H1 (cell line): ENCODE results near the gene TECPR2. TPM values are rescaled to one million over a fixed set of nuclear protein-coding genes. Genes with fewer than 3 reads are reported as not detected.

Experiments used
- ATF2 ChIP-seq: IDR thresholded peaks from 2 replicates; pipeline ENCODE4 v1.6.1; 2012; ENCODE audit warnings: low read length, inconsistent platforms
- ATF3 ChIP-seq: IDR thresholded peaks from 2 replicates; pipeline ENCODE4 v1.6.1; 2011; ENCODE audit warnings: low read depth, mild to moderate bottlenecking, low read length; ENCODE audit not compliant: insufficient read depth
- CHD1 ChIP-seq: IDR thresholded peaks from 2 replicates; pipeline ENCODE4 v1.6.1; 2012; ENCODE audit warnings: low read depth, low read length, improper control_type of control experiment
- CREB1 ChIP-seq: IDR thresholded peaks from 2 replicates; pipeline ENCODE4 v1.6.1; 2012; ENCODE audit warnings: inconsistent platforms
- CTBP2 ChIP-seq: IDR thresholded peaks from 2 replicates; pipeline ENCODE4 v1.7.0; 2011; ENCODE audit warnings: borderline replicate concordance, mild to moderate bottlenecking, moderate library complexity, mixed read lengths, low read length; ENCODE audit not compliant: insufficient read depth, insufficient read length
- EP300 ChIP-seq, 2 experiments: IDR thresholded peaks; 1 replicate in 1 of 2; 2 replicates in 1 of 2; pipeline ENCODE4 v1.6.1; 2011 to 2012; ENCODE audit warnings: low read depth in 2 of 2, low read length in 2 of 2, mild to moderate bottlenecking in 2 of 2, borderline replicate concordance in 1 of 2, inconsistent platforms in 1 of 2, moderate library complexity in 1 of 2
- HDAC2 ChIP-seq, 2 experiments: fragments of 300-600 bp in 1 of 2; sonication (generic) in 1 of 2; IDR thresholded peaks; 2 replicates each; pipeline ENCODE4 v1.6.1; 2011 to 2012; ENCODE audit warnings: low read depth in 2 of 2, low read length in 2 of 2, mild to moderate bottlenecking in 2 of 2, moderate library complexity in 2 of 2, borderline replicate concordance in 1 of 2, inconsistent platforms in 1 of 2
- HDAC6 ChIP-seq: IDR thresholded peaks from one replicate; pipeline ENCODE4 v1.7.1; 2012; ENCODE audit warnings: low read depth, mild to moderate bottlenecking, inconsistent platforms, low read length, moderate library complexity
- JUND ChIP-seq: IDR thresholded peaks from 2 replicates; pipeline ENCODE4 v1.6.1; 2011; ENCODE audit warnings: mild to moderate bottlenecking, improper control_type of control experiment, low read length
- KDM4A ChIP-seq: IDR thresholded peaks from one replicate; pipeline ENCODE4 v1.7.1; 2012; ENCODE audit warnings: low read depth, mild to moderate bottlenecking, moderate library complexity, low read length, inconsistent platforms; ENCODE audit not compliant: severe bottlenecking
- MAX ChIP-seq: IDR thresholded peaks from 2 replicates; pipeline ENCODE4 v1.6.1; 2012; ENCODE audit warnings: inconsistent platforms
- POLR2A ChIP-seq, 2 experiments: IDR thresholded peaks; 1 replicate in 1 of 2; 2 replicates in 1 of 2; pipeline ENCODE4 v1.6.1; 2011; ENCODE audit warnings: low read depth in 2 of 2, low read length in 2 of 2, mild to moderate bottlenecking in 2 of 2; ENCODE audit errors: control extremely low read depth in 1 of 2
- POLR2AphosphoS5 ChIP-seq: IDR thresholded peaks from 2 replicates; pipeline ENCODE4 v1.6.1; 2011; ENCODE audit warnings: low read depth, low read length
- RAD21 ChIP-seq, 2 experiments: IDR thresholded peaks in 1 of 2; conservative IDR thresholded peaks in 1 of 2; 2 replicates each; pipeline ENCODE4 v1.6.1; 2011; ENCODE audit warnings: low read depth in 2 of 2, low read length in 2 of 2, improper control_type of control experiment in 1 of 2, inconsistent platforms in 1 of 2, mild to moderate bottlenecking in 1 of 2, moderate library complexity in 1 of 2
- SP4 ChIP-seq: IDR thresholded peaks from 2 replicates; pipeline ENCODE4 v1.6.1; 2012; ENCODE audit warnings: low read length, inconsistent platforms
- SRF ChIP-seq: IDR thresholded peaks from 2 replicates; pipeline ENCODE4 v1.6.1; 2011; ENCODE audit warnings: mild to moderate bottlenecking, low read depth, low read length, moderate library complexity
- SUZ12 ChIP-seq: fragments of 200-600 bp; sonication (generic); IDR thresholded peaks from 2 replicates; pipeline ENCODE4 v1.6.1; 2012; ENCODE audit warnings: mild to moderate bottlenecking, inconsistent platforms, low read length, moderate library complexity, mixed read lengths
- TAF1 ChIP-seq: IDR thresholded peaks from 2 replicates; pipeline ENCODE4 v1.6.1; 2011; ENCODE audit warnings: mild to moderate bottlenecking, low read depth, low read length
- TAF7 ChIP-seq: optimal IDR thresholded peaks from 2 replicates; pipeline ENCODE3; 2011; ENCODE audit warnings: low read depth, mild to moderate bottlenecking, inconsistent platforms, low read length, moderate library complexity, borderline replicate concordance
- TBP ChIP-seq: IDR thresholded peaks from 2 replicates; pipeline ENCODE4 v1.6.1; 2011; ENCODE audit warnings: low read depth, low read length, improper control_type of control experiment
- YY1 ChIP-seq: IDR thresholded peaks from 2 replicates; pipeline ENCODE4 v1.6.1; 2011; ENCODE audit warnings: low read depth, mild to moderate bottlenecking, low read length
- polyA plus RNA-seq, 7 experiments: library from polyadenylated mRNA; depleted of rRNA in 3 of 7; stranded (reverse) in 5 of 7; unstranded in 2 of 7; fragments of >200 nt in 5 of 7; fragments of 200-250 nt in 2 of 7; gene quantifications; 1 replicate in 5 of 7; 2 replicates in 1 of 7; 4 replicates in 1 of 7; pipeline versions ENCODE4 v1.2.1 to v1.2.3, GENCODE V29; 2011 to 2013; ENCODE audit warnings: missing spikeins in 2 of 7, mixed read lengths in 2 of 7
- total RNA-seq: library from RNA; stranded (reverse); fragmentation: NEBNext Ultra II Directional; extraction: Animal tissue kit (Norgen Biotek cat#: 25700); gene quantifications from 2 replicates; pipeline ENCODE4 v1.2.1, GENCODE V29; 2021

The TECPR2 gene
- total and polyA plus RNA-seq, 2 of the 8 experiments (the other 6 are each of a cell fraction or from before 2014, with no cell fraction given), result 6.8 to 19.4 TPM

- TF ChIP-seq ATF2 (no peak), KDM4A (peak; percentile 56), POLR2AphosphoS5 (no peak), CHD1 (no peak), TAF1 (0 out of 2 replicates have a peak, but pooled peaks have one; percentile 39), TBP (no peak), HDAC2 (IDR thresholded peaks at IDR 0.05; ENCODE audit: borderline replicate concordance in 1 of 2, low read depth in 2 of 2, low read length in 2 of 2) (0 out of 4 replicates have a peak, but pooled peaks of 1 of the 2 experiments have one; percentile 16), RAD21 (IDR thresholded peaks at IDR 0.05 in 1 of 2, conservative IDR thresholded peaks at IDR 0.05 in 1 of 2; ENCODE audit: low read depth in 2 of 2, low read length in 2 of 2) (peak; percentile 68 to 84), YY1 (0 out of 2 replicates have a peak, but pooled peaks have one; percentile 10), HDAC6 (no peak), SUZ12 (no peak), POLR2A (IDR thresholded peaks at IDR 0.05; ENCODE audit: control extremely low read depth in 1 of 2, low read depth in 2 of 2, low read length in 2 of 2) (no peak), CREB1 (peak; percentile 73), EP300 (IDR thresholded peaks at IDR 0.05; ENCODE audit: borderline replicate concordance in 1 of 2, low read depth in 2 of 2, low read length in 2 of 2) (no peak), SP4 (no peak), JUND (no peak), CTBP2 (no peak), ATF3 (no peak), SRF (no peak), TAF7 (no peak), MAX (peak; percentile 68)
These were observed 154.0 kb downstream of the TECPR2 start (continued) for GRCh38 chr14:102516531-102517391.
